KBM-7 (cell line): ENCODE measurements around the gene VPREB3.
"Not testable (repeated sequence)": the region's sequence is repeated elsewhere in the genome, so short reads cannot be mapped to it uniquely, and the experiment has no call there.

ENCODE experiments used
- DNase-seq: peaks from one replicate; pipeline ENCODE4 v3.0.0-alpha.2; 2015
- in situ Hi-C: fragments of 300-500 bp; cut with MboI; formaldehyde crosslinking; loops from 2 replicates; pipeline ENCODE4 v1.14.3; 2020; ENCODE audit warnings: low sequenced_read_pairs, low pct_unique_long_range_greater_than_20kb, mixed read lengths

VPREB3 gene

DNA sequence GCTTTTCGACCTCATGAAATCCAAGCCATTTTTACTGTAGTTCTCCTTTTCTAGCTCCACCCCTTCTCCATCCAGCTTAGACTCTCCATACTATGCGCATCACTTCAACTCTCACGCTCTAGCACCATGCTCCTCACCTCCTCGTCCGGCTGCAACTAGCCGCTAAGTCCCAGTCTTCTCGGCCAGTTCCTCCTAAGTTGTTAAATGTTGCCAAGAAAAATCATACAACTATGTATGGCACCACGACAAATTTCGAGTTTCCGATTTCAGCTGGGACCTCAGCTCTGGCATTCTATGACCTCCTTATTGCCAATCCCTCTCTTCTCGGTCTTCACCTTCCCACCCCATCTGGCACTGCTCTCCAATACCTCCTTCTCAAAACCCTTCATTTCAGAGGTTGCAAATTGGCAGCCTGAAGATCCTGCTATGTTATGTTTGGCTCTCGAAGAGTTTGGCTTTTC lies 4.4 kb downstream of the VPREB3 start:
- in situ Hi-C loops: no loop called here
- DNase-seq: peak; percentile 82

- peak; percentile 32 for DNase-seq
- in situ Hi-C loops: no loop called here
Observed at GRCh38 chr22:23745791-23746190, 8.4 kb downstream of the VPREB3 start.

DNA sequence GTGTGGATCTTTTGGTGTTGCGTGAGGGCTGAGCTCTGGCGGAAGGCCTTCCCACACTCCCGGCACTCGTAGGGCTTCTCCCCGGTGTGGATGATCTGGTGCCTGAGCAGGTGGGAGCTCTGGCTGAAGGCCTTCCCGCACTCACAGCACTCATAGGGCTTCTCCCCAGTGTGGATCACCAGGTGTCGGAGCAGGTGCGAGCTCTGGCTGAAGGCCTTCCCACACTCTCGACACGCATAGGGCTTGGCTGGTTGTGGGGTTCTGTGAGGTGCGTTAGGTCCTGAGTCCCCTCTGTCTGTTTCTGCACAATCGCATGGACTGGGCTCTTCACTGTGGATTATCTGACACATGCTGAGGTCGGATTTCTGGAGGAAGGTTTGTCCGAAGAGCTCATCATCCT lies 9.7 kb downstream of the VPREB3 start:
- in situ Hi-C loops: no loop called here
- DNase-seq: no peak

DNA sequence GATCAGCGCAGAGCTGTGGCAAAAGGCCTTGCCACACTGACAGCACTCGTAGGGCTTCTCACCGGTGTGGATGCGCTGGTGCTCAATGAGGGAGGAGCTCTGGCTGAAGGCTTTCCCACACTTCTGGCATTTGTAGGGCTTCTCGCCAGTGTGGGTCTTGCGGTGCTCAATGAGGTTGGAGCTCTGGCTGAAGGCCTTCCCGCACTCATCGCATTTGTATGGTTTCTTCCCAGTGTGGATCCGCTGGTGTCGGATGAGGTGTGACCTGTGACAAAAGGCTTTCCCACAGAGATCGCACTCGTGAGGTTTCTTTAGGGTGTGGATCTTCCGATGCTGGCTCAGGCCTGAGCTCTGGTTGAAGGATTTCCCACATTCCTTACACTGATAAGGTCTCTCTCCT lies 10.2 kb downstream of the VPREB3 start:
- in situ Hi-C loops: no loop called here
- DNase-seq: no peak

- no peak for DNase-seq
- in situ Hi-C loops: no loop called here
Observed at GRCh38 chr22:23743303-23743705, 10.9 kb downstream of the VPREB3 start.

DNA sequence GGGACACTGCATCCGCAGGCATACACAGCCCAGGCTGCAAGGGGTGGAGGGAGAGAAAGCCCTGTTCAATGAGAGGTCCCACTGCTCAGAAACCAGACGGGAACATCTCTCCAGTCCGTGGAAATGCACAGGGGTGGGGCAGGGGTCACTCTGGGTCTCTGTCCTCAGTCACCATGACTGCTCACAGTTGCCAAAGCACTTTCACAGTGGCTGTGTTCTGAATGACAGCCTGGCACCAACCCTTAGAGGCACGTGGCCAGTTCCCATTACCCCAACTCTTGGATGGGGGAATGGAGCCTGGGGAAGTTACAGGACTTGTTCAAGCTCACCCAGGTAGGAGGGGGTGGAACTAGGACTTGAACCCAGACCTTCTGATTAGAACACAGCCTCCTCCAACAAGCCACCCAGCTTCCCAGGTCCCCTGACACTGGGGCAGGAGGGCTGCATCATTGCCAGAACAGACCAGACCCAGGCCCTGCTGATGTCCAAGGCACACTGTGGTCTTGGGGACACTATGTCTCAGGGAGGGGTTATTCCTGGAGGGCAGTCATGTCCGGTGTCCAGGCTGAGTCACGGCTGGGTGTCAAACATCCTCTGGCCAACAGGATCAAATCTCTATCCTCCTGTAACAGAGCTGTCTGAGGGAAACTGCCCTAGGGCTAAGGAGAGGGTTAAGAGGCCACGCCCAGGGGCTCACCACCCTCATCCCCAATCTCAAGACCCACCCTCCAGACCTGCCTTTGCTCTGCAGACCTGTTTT lies 11.5 kb downstream of the VPREB3 start:
- no peak for DNase-seq
- in situ Hi-C loops: no loop called here

DNA sequence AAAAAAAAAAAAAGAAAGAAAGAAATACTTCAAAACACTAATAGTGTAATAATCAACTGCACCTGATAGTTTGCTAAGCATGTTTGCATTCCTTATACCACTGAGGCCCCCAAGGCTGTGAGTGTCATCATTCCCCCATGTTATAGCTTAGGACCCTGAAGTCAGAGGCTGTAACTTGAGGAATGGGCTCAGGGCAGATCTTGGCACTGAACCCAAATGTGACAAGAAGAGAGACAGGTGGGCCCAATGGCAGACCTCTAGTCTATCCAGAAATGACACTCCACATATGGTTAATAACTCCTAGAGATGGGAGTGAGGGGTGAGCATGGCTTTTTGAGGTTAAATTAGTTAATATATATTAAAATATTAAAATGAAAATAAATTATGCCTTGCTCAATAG lies 16.5 kb downstream of the VPREB3 start:
- in situ Hi-C loops: no loop called here
- no peak for DNase-seq

DNA sequence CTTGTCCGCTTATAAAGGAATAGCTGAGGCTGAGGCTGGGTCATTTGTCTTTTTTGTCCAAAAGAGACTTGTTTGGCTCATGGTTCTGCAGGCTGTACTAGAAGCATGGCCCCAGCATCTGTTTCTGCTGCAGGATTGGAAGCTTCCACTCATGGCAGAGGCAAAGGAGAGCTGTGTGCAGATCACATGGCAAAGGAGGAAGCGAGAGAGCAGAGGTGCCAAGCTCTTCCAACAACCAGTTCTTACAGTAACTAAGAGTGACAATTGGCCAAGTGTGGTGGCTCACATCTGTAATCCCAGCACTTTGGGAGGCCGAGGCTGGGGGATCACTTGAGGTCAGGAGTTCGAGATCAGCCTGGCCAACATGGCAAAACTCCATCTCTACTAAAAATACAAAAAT lies 26.1 kb downstream of the VPREB3 start:
- DNase-seq, in situ Hi-C loops: not testable (repeated sequence)

- in situ Hi-C loops: loop anchor here (25.0 kb wide), 1 partner anchor 90 kb away; no protein-coding TSS in a partner anchor
- no peak for DNase-seq
Observed at GRCh38 chr22:23722724-23723123, 31.5 kb downstream of the VPREB3 start.

DNA sequence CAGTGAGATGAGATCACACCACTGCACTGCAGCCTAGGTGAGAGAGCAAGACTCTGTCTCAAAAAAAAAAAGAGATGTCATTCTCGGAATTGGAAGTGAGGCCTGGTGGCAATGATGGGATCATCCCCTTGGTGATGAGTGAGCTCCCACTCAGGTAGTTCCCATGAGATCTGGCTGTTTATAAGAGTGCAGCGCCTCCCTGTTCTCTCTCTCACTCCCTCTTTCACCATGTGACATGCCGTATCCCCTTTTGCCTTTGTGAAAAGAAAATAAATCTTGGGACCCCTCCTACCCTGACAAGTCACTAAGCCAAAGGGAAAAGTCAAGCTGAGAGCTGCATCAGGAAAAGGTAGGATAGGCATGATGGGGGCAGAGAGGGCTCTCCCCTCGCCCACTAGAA lies 32.1 kb downstream of the VPREB3 start:
- DNase-seq: no peak
- in situ Hi-C loops: loop anchor here (25.0 kb wide), 1 partner anchor 90 kb away; no protein-coding TSS in a partner anchor

GRCh38 chr22:23720855-23721254 lies 33.4 kb downstream of the VPREB3 start:
- no peak for DNase-seq
- in situ Hi-C loops: loop anchor here (25.0 kb wide), 1 partner anchor 91 kb away; no protein-coding TSS in a partner anchor

DNA sequence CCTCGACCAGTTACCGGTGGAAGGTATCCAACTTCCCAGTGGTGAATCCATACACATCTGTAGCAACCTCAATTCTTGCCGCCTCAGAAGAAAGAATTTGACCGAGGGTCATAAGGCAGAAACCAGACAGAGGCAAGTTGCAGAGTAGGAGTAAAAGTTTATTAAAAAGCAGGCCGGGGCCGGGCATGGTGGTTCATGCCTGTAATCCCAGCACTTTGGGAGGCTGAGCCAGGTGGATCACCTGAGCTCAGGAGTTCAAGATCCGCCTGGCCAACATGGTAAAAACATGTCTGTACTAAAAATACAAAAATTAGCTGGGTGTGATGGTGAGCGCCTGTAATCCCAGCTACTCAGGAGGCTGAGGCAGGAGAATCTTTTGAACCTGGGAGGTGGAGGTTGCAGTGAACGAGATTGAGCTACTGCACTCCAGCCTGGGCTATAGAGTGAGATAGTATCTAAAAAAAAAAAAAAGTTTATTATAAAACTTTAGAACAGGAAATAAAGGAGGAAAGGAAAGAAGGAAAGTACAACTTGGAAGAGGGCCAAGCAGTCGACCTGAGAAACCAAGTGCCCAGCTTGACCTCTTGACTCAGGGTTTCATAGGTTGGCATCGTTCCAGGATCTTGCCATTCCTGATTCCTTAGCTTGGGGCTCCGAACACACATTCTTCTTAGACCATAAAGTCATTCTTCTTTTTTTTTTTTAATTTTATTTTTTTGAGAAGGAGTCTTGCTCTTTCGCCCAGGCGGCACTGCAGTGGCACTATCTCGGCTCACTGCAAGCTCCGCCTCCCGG lies 35.7 kb downstream of the VPREB3 start:
- DNase-seq: no peak
- in situ Hi-C loops: loop anchor here (25.0 kb wide), 1 partner anchor 94 kb away; no protein-coding TSS in a partner anchor

DNA sequence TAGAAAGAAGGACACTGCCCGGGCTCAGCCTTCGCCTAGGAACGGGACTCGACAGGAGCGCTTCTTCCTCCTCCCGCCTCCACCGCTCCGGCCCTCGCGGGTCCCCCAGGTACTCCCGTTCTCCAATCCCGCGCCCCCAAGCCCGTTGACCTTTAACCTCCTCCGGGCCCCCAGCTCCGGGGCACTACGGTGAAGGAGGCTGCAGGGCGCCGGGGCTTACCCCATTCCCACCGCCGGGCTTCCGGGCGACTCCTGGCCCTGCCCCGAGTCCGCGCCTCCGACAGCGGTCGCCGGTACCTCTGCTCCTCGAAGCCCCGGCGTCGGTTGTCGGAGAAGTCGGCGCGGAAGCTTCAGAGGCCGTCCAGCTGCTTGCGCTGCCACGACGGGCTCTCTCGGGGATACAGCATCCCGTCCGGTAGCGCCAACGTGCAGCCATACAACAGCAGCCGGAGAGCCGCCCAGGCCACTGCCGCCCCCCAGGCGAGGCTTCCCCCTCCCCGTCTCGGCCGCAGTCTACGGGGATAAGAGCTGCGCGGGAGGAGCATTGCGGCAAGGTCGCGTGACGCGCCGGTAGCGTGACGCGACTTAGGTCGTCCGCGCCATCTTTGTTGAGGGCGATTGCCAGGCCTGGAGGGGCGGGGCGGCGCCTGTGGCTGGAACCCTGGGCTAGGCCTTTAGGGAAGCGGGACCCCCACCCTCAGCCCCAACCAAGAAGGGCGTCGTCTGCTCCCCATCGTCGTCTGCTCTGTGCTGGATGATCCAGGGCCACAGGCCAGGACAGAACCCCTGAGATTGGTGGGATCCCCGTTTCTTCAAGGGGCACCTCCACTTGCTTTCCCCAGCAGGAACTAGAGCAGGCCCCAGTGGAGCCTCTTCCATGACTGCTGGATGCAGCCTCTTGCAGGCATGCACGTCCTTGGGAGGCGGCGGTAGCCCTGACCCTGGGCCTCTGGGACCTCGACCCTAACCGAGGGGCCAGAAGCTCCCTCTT lies 37.1 kb downstream of the VPREB3 start:
- DNase-seq: peak; percentile 89
- in situ Hi-C loops: loop anchor here (25.0 kb wide), 1 partner anchor 95 kb away; no protein-coding TSS in a partner anchor

- DNase-seq: peak; percentile 39
- in situ Hi-C loops: loop anchor here (25.0 kb wide), 1 partner anchor 96 kb away; no protein-coding TSS in a partner anchor
Observed at GRCh38 chr22:23715806-23716375, 38.3 kb downstream of the VPREB3 start.

DNA sequence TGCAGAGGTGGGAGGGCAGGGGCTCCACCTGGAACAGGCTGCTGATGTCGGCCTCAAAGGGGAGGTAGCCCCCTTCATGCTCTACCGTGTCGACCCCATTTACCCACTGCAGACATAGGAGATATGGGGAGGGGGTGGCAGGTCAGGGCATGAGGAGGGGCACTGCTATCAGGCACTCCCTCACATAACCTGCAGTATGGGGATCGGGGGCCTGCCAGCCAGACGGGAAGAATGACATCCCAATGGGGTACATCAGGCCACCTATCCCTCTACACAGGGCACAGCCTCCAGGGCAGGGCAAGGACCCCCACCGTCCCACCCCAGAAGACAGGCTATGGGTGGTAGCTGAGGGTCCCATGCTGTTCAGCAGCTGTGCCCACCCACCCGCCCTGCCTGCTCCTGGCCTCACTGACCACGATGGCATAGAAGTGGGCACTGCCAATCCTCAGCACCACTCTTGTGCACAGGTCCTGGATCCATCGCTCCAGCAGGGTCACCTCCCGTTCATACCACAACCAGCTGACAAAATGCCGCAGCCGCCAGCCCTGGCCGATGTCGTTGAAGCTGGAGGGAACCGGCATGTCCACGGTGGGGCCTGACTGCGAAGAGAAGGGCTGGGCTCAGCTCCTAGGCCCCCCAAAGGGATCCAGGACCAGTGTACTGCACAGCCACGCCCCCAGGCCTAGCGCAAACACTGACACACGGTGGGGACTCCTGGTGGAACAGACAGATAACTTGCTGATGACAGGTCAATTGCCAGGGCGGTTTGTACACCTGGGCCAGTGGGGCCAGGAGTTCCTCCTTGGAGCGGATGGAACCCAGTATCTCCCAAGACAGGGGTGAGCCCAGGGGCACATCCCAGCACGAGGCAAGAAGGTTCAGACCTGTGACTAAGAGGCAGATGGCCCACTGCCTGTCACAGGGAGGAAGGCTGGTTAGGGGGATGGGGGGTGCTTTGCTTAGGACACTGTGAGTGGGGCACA lies 39.3 kb downstream of the VPREB3 start:
- DNase-seq: no peak
- in situ Hi-C loops: loop anchor here (25.0 kb wide), 1 partner anchor 97 kb away; no protein-coding TSS in a partner anchor

DNA sequence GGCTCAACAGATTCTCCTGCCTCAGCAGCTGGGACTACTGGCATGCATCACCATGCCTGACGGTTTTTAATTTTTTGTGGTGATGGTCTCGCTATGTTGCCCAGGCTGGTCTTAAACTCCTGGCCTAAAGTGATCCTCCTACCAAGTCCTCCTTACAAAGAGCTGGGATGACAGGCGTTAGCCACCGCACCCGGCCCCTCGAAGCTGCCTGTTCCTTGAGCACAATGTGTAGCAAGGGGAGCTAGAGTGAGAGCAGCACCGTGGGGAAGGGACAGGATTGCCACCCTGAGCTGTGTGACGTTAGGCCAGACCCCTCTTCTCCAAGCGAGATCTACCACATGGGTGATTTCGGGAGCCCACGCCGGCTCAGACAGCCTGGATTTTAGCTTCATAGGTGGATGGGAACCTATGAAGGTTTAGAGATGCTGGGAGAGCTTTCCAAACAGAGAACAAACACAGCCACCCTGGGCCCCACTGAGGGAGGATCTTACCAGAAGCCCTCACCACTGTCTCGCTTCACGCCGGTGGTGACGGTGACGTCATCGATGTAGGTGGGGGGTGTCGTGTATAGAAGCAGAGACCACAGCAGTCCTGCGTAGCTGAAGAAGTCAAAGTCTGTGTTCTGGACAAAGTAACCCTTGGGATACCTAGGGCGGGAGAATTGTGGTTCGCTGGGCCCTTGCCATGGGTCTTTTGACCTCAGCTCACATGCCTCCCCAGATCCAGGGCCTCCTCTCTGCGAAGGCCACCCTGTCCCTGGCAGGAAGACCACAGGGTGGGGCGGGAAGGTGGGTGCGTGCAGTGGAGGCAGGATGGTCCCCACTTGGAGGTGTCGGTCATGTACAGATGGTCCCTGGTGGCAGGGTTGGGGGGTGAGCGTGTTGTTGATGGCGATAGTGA lies 40.3 kb downstream of the VPREB3 start:
- DNase-seq: no peak
- in situ Hi-C loops: loop anchor here (25.0 kb wide), 1 partner anchor 98 kb away; no protein-coding TSS in a partner anchor
